HG03066 (cell line): Measurements from ENCODE around the gene TM9SF1.

Experiments
- ATAC-seq: cut with Tn5 transposase; IDR thresholded peaks from one replicate; pipeline ENCODE4 v1.9.1; 2021; ENCODE audit warnings: low read depth; ENCODE audit not compliant: unreplicated experiment

Gene TM9SF1

DNA sequence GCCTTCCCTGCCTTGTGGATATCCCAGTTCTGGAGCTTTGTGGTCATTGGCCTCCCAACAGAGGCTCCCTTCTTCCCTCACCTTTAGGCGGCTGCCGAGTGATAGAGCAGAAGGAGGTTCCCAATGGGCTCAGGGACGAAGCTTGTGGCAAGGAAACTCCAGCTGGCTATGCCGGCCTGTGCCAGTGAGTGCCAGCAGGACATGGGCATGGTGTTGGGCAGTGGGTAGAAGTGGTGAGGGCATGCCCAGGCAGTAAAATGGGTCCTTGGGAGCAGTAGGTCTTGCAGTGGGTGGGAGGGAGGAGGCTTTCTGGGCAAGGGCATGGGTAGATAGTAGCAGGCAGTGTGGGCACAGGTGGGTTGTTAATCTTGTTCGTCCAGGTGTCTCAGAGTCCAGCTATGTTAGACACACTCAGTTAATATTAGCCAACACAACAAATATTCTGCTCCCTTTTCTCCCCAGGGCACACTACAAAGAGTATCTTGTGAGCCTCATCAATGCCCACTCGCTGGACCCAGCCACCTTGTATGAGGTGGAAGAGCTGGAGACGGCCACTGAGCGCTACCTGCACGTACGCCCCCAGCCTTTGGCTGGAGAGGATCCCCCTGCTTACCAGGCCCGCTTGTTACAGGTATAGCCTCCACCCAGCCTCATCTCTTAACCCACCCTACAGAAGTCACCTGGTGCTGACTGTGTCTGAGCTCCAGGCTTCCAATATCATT lies 35.3 kb downstream of the TM9SF1 start:
- ATAC-seq, result no peak

DNA sequence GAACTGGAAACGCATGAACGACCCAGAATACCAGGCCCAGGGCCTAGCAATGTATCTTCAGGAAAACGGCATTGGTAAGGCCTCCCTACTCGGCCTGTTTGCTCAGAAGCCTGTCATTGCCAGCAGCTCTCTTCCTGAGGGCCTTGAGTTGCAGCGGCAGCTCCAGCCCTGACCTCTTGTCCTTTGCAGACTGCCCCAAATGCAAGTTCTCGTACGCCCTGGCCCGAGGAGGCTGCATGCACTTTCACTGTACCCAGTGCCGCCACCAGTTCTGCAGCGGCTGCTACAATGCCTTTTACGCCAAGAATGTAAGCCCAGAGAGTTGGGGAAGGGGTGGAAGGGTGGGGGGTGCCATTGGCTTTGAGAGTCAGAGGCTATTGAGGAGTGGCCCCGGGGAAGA lies 37.9 kb downstream of the TM9SF1 start:
- no peak for ATAC-seq

DNA sequence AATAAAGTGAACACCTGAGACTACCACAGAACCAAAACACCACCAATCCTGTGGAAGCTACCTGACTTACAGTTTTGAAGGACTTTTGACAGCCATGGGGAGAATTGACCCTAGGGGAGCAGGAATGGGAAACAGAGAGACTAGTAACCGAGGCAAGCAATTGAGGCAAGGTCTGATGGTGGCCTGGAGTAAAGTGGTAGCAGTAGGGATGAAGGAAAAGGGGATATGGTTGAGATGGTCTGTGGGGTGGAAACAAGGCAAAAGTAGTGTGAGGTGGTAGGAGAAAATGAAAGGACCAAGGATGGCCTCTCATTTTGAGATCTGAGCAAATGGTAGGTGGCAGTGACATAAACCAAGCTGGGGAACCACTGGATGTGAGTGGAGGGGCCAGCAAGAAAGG lies 38.4 kb downstream of the TM9SF1 start:
- ATAC-seq, result no peak

- no peak for ATAC-seq
Measured at GRCh38 chr14:24155100-24155499, 40.1 kb downstream of the TM9SF1 start.

DNA sequence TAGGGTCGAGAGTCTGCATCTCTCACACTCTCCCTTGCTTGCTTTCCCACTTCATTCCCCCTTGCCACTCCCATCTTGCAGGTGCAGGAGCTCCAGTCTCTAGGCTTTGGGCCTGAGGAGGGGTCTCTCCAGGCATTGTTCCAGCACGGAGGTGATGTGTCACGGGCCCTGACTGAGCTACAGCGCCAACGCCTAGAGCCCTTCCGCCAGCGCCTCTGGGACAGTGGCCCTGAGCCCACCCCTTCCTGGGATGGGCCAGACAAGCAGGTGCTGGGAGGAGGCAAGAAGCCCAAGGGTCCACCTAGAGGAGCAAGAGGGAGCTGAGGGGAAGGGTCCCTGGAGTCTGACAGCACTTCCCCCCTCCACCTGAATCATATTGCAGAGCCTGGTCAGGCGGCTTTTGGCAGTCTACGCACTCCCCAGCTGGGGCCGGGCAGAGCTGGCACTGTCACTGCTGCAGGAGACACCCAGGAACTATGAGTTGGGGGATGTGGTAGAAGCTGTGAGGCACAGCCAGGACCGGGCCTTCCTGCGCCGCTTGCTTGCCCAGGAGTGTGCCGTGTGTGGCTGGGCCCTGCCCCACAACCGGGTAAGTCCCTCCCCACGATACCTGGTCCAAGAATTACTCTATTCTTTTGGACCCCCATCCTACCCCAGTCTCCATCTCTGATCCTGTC lies 43.7 kb downstream of the TM9SF1 start:
- no peak for ATAC-seq

DNA sequence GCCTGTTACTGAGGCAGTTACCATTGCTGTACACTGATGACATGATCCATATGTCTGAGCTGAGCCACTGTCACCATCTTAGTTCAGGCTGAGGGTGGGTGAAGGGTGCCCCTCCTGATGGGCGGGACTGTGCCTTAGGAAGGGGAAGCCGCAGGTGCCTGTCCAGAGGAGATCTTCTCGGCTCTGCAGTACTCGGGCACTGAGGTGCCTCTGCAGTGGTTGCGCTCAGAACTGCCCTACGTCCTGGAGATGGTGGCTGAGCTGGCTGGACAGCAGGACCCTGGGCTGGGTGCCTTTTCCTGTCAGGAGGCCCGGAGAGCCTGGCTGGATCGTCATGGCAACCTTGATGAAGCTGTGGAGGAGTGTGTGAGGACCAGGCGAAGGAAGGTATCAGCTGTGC lies 44.2 kb downstream of the TM9SF1 start:
- ATAC-seq, result no peak

- ATAC-seq, result no peak
Measured at GRCh38 chr14:24150567-24150966, 44.7 kb downstream of the TM9SF1 start.

DNA sequence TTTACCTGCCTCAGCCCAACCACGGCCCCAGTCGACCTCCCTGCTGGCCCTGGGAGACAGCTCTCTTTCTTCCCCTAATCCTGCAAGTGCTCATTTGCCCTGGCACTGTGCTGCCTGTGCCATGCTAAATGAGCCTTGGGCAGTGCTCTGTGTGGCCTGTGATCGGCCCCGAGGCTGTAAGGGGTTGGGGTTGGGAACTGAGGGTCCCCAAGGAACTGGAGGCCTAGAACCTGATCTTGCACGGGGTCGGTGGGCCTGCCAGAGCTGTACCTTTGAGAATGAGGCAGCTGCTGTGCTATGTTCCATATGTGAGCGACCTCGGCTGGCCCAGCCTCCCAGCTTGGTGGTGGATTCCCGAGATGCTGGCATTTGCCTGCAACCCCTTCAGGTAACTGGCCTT lies 45.2 kb downstream of the TM9SF1 start:
- no peak for ATAC-seq

GRCh38 chr14:24149302-24149969 lies 45.8 kb downstream of the TM9SF1 start:
- no peak for ATAC-seq

GRCh38 chr14:24147761-24148428 lies 47.3 kb downstream of the TM9SF1 start:
- no peak for ATAC-seq

- peak; percentile 85 for ATAC-seq
Measured at GRCh38 chr14:24146978-24147760, 48.1 kb downstream of the TM9SF1 start, which contains the start of gene RNF31. RNF31 (plus strand) TSS chr14:24147498; CDS start chr14:24147699, 201 bp downstream.

DNA sequence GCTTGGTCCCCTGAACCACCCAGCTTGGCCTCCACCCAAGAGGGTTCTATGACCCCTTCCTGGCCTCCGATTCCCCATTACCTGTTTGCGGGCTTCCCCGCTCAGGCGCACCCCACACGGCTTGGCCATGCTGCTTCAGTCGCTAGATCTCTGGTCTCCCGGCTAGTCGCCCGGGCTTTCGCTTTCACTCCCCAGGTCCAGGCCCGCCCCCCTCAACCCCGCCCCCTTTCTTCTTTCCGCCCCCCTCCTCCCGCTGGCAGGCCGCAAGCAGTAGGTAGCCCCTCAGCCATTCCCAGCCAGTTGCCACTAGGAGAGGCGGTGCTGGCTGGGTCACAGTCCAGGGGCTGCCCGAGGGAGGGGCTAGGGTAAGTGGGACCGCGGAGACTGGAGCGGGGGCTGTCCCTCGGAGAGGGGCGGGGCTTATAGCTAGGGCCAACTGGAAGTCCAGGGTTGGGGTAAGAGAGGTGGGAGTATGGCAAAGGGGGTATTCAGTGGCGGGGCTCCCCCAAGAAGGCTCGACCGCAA lies 48.7 kb downstream of the TM9SF1 start, which contains the start of gene PSME2:
TSS of gene PSME2 (minus strand) at position 158 of the 525 bp plus-strand sequence. CDS start at position 129, 29 bp downstream.
- ATAC-seq, result peak; percentile 57

- no peak for ATAC-seq
Measured at GRCh38 chr14:24145690-24146452, 49.4 kb downstream of the TM9SF1 start.

DNA sequence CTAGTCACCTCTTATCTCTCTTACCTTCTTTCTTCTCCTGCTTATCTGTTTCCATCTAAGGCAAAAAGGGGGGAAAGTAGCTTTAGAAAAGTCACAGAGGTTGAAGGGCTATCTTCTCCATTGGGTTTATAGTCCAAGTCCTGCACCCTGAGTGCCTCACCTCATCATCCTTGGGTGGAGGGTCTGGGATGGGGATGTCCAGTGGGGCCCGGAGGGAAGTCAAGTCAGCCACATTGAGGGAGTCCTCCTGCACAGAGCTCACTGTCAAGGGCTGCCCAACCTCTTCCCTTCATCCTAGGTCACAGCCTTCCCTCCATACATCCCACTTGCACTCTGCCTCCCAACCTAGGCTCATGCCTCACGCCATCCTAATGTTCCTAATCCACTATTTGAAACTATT lies 50.0 kb downstream of the TM9SF1 start:
- ATAC-seq, result no peak

DNA sequence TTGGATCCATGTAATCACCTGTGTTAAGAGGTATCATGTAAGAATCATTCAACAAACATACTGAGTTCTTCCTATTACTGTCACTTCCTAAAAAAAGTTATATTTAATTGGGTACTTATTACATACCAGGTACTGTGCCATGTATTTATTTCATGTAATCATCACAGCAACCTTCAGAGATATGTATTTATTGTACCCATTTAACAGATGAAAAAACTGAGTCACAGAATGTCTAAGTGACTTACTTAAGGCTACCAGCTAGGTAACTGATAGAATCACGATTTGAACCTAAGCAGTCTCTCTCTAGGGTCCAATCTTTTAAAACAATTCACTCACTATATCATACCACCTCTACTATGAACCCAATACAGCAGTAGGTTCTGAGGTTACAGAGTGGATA lies 50.8 kb downstream of the TM9SF1 start:
- no peak for ATAC-seq

DNA sequence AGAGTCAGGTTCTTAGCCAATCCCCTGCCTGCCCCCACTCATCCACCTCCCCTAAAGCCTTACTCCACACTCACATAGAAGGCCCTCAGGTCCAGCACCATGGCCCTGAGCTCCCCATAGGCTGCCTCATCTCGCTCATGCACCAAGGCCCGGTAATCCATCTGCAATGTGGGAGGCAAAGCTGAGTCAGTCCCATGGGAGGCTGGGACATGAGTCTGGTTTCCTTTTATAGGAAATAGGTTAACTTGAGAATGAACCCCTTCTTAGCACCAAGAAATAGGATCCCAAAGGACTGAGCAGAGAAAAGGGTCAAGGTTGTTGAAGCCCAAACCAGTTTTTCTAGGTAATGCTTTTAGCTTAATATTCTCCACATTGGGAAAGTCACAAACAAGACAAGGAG lies 51.7 kb downstream of the TM9SF1 start:
- ATAC-seq, result no peak

- peak; percentile 81 for ATAC-seq
Measured at GRCh38 chr14:24141097-24141880, 54.0 kb downstream of the TM9SF1 start, which contains the start of gene EMC9. EMC9 (minus strand) TSS chr14:24141591; CDS start chr14:24141304, 287 bp downstream.

DNA sequence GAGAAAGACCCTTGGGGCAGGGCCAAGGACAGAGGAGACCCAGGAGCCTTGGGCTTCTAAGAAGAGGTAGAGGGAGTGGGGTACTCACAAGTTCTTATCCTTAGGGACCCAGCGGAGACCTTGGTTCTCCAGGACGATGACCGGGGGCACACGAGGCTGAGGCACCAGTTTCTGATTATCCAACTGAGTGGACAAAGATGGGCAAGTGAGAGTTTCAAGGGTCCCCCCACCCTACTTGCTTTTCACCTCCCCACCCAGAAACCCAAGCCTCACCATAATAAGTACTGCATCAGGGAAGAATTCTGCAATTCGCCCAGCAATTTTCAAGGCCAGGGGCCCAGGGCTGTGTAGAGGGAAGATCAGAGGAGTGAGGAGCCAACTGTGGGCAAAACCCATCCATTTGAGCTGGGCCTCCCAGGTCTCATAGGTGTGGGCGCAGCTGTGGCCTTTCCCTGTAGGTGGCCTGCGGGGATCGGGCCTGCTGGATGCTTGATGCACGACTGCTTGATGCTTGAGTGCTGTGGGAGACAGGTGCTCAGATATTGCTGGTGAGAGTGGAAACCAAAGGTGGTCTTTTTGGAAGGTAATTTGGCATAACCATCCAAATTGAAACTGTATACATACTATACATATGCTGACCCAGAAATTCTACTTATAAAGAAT lies 55.8 kb downstream of the TM9SF1 start:
- no peak for ATAC-seq
